Prostate gland (tissue), 2 donors: ENCODE results near the gene KLHDC4.

Source experiments
- CTCF ChIP-seq, 4 experiments: fragments of 200-600 bp in 2 of 4; fragments of 450-650 bp in 2 of 4; sonication (generic) in 2 of 4; IDR thresholded peaks; 1 replicate in 3 of 4; 2 replicates in 1 of 4; pipeline ENCODE4 v1.5.1; 2016 to 2019; ENCODE audit warnings: antibody characterized with exemption in 4 of 4, mild to moderate bottlenecking in 2 of 4, moderate library complexity in 2 of 4
- POLR2A ChIP-seq: fragments of 450-650 bp; IDR thresholded peaks from one replicate; pipeline ENCODE4 v1.6.1; 2016; ENCODE audit warnings: antibody characterized with exemption, mild to moderate bottlenecking
- POLR2AphosphoS5 ChIP-seq: sonication (generic); formaldehyde crosslinking; IDR thresholded peaks from one replicate; pipeline ENCODE4 v1.6.1; 2017; ENCODE audit warnings: antibody characterized with exemption

GRCh38 chr16:87696726-87697125 lies 69.1 kb downstream of the KLHDC4 start:
- TF ChIP-seq CTCF (IDR thresholded peaks at IDR 0.05) (no peak), POLR2A (no peak), POLR2AphosphoS5 (no peak)
